GM23338 (cell line): ENCODE results near the gene SFRP4. TPM values are rescaled to one million over a fixed set of nuclear protein-coding genes. Genes with fewer than 3 reads are reported as not detected.

Source experiments
- ATAC-seq: fragments of 200-7000 bp; cut with Tn5 transposase; 3 replicates; pipeline ENCODE4 v1.9.1; 2020
- DNase-seq: peaks from one replicate; pipeline ENCODE4 v3.0.0-alpha.2; 2015; ENCODE audit warnings: low spot score
- H2AFZ ChIP-seq: fragments of 200-600 bp; sonication (generic); 2 replicates; pipeline ENCODE4 v1.8.0; 2016; ENCODE audit warnings: antibody characterized with exemption, mild to moderate bottlenecking, moderate library complexity
- H3F3A ChIP-seq: fragments of 200-600 bp; sonication (generic); replicated peaks from 2 replicates; pipeline ENCODE4 v1.8.0; 2017; ENCODE audit warnings: antibody characterized with exemption, mixed run types, low read depth
- H3K27ac ChIP-seq: fragments of 200-600 bp; sonication (generic); 2 replicates; pipeline ENCODE4 v1.6.1; 2016; ENCODE audit warnings: low read depth
- H3K27me3 ChIP-seq: fragments of 200-600 bp; sonication (generic); 2 replicates; pipeline ENCODE4 v1.8.0; 2016; ENCODE audit warnings: mild to moderate bottlenecking, mixed run types, moderate library complexity; ENCODE audit not compliant: insufficient read depth
- H3K36me3 ChIP-seq: fragments of 200-600 bp; sonication (generic); 2 replicates; pipeline ENCODE4 v1.8.0; 2016; ENCODE audit warnings: mild to moderate bottlenecking; ENCODE audit not compliant: insufficient read depth
- H3K4me1 ChIP-seq: fragments of 200-600 bp; sonication (generic); 2 replicates; pipeline ENCODE4 v1.8.0; 2016; ENCODE audit warnings: mild to moderate bottlenecking, moderate library complexity; ENCODE audit not compliant: insufficient read depth
- H3K4me2 ChIP-seq: fragments of 200-600 bp; sonication (generic); 2 replicates; pipeline ENCODE4 v1.7.1; 2017; ENCODE audit warnings: mixed run types
- H3K4me3 ChIP-seq: fragments of 200-600 bp; sonication (generic); 2 replicates; pipeline ENCODE4 v1.6.1; 2016; ENCODE audit warnings: mixed run types
- H3K79me2 ChIP-seq: fragments of 200-600 bp; sonication (generic); replicated peaks from 2 replicates; pipeline ENCODE4 v1.8.0; 2017; ENCODE audit warnings: mild to moderate bottlenecking; ENCODE audit not compliant: insufficient read depth
- H3K9me2 ChIP-seq: fragments of 200-600 bp; sonication (generic); 2 replicates; pipeline ENCODE4 v1.8.0; 2017; ENCODE audit not compliant: insufficient read depth
- H4K20me1 ChIP-seq: fragments of 200-600 bp; sonication (generic); replicated peaks from 2 replicates; pipeline ENCODE4 v1.8.0; 2017; ENCODE audit warnings: mild to moderate bottlenecking; ENCODE audit not compliant: insufficient read depth
- H3K27ac Mint-ChIP-seq: 2 replicates; pipeline ENCODE4 v1.8.0; 2020; ENCODE audit warnings: inconsistent platforms, mild to moderate bottlenecking, moderate library complexity, mixed read lengths
- H3K27me3 Mint-ChIP-seq: 3 replicates; pipeline ENCODE4 v1.8.0; 2022; ENCODE audit warnings: low read depth, mild to moderate bottlenecking, moderate library complexity, mixed read lengths, inconsistent platforms; ENCODE audit not compliant: insufficient read depth, poor library complexity
- H3K36me3 Mint-ChIP-seq: 3 replicates; pipeline ENCODE4 v1.8.0; 2021; ENCODE audit warnings: low read depth, mild to moderate bottlenecking, inconsistent platforms, moderate library complexity, mixed read lengths
- H3K4me1 Mint-ChIP-seq: 3 replicates; pipeline ENCODE4 v1.8.0; 2020; ENCODE audit warnings: mild to moderate bottlenecking, inconsistent platforms, mixed read lengths
- H3K4me3 Mint-ChIP-seq: 3 replicates; pipeline ENCODE4 v1.8.0; 2021; ENCODE audit warnings: moderate library complexity, mild to moderate bottlenecking, inconsistent platforms, mixed read lengths
- H3K9me3 Mint-ChIP-seq: 3 replicates; pipeline ENCODE4 v1.8.0; 2020; ENCODE audit warnings: moderate library complexity, mild to moderate bottlenecking, inconsistent platforms, mixed read lengths
- CREB1 ChIP-seq: fragments of 250-450 bp; sonication (Bioruptor Pico); IDR thresholded peaks from 2 replicates; pipeline ENCODE4 v1.5.0; 2020; ENCODE audit warnings: low read depth, mild to moderate bottlenecking, moderate library complexity
- EZH2 ChIP-seq: fragments of 200-600 bp; sonication (generic); IDR thresholded peaks from one replicate; pipeline ENCODE4 v1.8.0; 2017; ENCODE audit warnings: antibody characterized with exemption, mild to moderate bottlenecking, low read depth; ENCODE audit not compliant: unreplicated experiment
- JUNB ChIP-seq: IDR thresholded peaks from one replicate; pipeline ENCODE4 v1.6.1; 2016; ENCODE audit warnings: antibody characterized with exemption; ENCODE audit not compliant: unreplicated experiment
- NANOG ChIP-seq: IDR thresholded peaks from 2 replicates; pipeline ENCODE4 v1.6.1; 2016; ENCODE audit warnings: antibody characterized with exemption, borderline replicate concordance
- POLR2AphosphoS5 ChIP-seq: IDR thresholded peaks from 2 replicates; pipeline ENCODE4 v1.6.1; 2016; ENCODE audit warnings: antibody characterized with exemption, low read depth
- ZNF114 ChIP-seq: fragments of 250-450 bp; sonication (Bioruptor Pico); IDR thresholded peaks from 2 replicates; pipeline ENCODE4 v1.5.0; 2020; ENCODE audit warnings: mild to moderate bottlenecking, moderate library complexity
- ZNF462 ChIP-seq: fragments of 250-450 bp; sonication (Bioruptor Pico); IDR thresholded peaks from 2 replicates; pipeline ENCODE4 v1.5.0; 2020; ENCODE audit warnings: mild to moderate bottlenecking, moderate library complexity
- polyA plus RNA-seq: library from polyadenylated mRNA; unstranded; fragments of >200 nt; fragmentation: Nextera tagmentation; extraction: Ambion mirVana; gene quantifications from 2 replicates; pipeline ENCODE4 v1.2.1, GENCODE V29; 2016
- total RNA-seq: library from RNA; depleted of rRNA; stranded (reverse); fragments of >200 nt; shearing (Covaris generic); gene quantifications from 2 replicates; pipeline ENCODE4 v1.2.3, GENCODE V29; 2014
- TF ChIP-seq, protein P1 (sequence below): IDR thresholded peaks from 2 replicates; pipeline ENCODE4 v1.6.1; 2016; ENCODE audit warnings: antibody characterized with exemption
- TF ChIP-seq, protein P2 (sequence below), 2 experiments: fragments of 200-600 bp in 1 of 2; sonication (generic) in 1 of 2; conservative IDR thresholded peaks; 2 replicates each; pipeline versions ENCODE4 v1.5.1 to v1.6.1; 2016 to 2017; ENCODE audit warnings: antibody characterized with exemption in 2 of 2, low read depth in 2 of 2, mild to moderate bottlenecking in 2 of 2, moderate library complexity in 1 of 2
- TF ChIP-seq, protein P3 (sequence below): IDR thresholded peaks from one replicate; pipeline ENCODE4 v1.6.1; 2018; ENCODE audit warnings: antibody characterized with exemption; ENCODE audit not compliant: unreplicated experiment

Gene SFRP4
- total and polyA plus RNA-seq, 2 experiments from 2014 or later, result not detected

DNA sequence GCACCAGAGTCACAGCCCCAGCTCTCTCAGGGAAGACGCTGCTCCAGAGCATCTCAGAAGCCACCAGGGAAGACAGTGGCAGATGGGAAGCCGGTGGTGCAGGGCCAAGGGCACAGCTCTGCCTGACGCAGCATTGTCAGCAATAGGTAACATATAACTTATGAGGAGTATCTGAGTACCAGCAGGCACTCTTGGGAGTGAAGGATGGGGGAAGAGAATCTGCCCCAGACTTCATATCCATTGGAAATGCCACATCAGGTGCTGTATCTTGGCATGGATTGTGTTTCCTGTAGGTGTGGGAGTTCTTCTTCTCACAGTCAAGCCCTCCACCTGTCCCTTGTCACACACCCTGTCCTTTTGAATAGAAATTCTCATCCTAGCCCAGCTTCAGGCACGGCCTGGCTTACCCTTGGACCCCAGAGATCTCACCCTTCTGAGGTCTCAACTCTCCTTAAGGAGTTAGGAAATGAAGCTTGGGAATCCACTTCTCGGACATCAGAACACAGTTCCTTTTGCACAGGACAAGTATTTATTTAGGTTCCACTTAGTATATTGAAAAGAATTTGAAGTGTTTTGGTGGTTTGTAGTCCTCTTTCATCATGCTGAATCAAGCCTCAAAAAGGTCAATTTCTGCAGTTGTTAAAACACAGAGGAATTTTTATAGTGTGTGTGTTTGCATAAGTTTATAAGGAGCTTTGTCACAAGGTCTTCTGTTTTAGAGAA, 13.8 kb upstream of the SFRP4 start:
- no peaks in the 10 kb centered on the region for H3K36me3 ChIP-seq
- no peaks in the 10 kb centered on the region for H3K4me1 ChIP-seq
- H3K4me3 Mint-ChIP-seq, result no peak overlapping the region
- no peak overlapping the region for H2AFZ ChIP-seq
- no peaks in the 10 kb centered on the region for H3K27me3 Mint-ChIP-seq
- no peaks in the 10 kb centered on the region for H3K27me3 ChIP-seq
- no peak overlapping the region for H3K27ac ChIP-seq
- no peaks in the 10 kb centered on the region for H3K36me3 Mint-ChIP-seq
- ATAC-seq, result no peak
- 0 out of 2 replicates have a peak, but pooled peaks cover 5% of the 10 kb centered on the region for H3K79me2 ChIP-seq
- H3K9me2 ChIP-seq, result no peaks in the 10 kb centered on the region
- H4K20me1 ChIP-seq, result no peaks in the 10 kb centered on the region
- TF ChIP-seq JUNB, result no peak
- TF ChIP-seq ZNF114 (CRISPR knock-in tag), result no peak
- no peak for TF ChIP-seq EZH2
- no peak for TF ChIP-seq NANOG
- no peak for TF ChIP-seq ZNF462
- no peak for TF ChIP-seq POLR2AphosphoS5
- TF ChIP-seq CREB1 (CRISPR knock-in tag), result no peak
- TF ChIP-seq, protein P1, sequence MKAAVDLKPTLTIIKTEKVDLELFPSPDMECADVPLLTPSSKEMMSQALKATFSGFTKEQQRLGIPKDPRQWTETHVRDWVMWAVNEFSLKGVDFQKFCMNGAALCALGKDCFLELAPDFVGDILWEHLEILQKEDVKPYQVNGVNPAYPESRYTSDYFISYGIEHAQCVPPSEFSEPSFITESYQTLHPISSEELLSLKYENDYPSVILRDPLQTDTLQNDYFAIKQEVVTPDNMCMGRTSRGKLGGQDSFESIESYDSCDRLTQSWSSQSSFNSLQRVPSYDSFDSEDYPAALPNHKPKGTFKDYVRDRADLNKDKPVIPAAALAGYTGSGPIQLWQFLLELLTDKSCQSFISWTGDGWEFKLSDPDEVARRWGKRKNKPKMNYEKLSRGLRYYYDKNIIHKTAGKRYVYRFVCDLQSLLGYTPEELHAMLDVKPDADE, result no peak
- TF ChIP-seq, protein P2, sequence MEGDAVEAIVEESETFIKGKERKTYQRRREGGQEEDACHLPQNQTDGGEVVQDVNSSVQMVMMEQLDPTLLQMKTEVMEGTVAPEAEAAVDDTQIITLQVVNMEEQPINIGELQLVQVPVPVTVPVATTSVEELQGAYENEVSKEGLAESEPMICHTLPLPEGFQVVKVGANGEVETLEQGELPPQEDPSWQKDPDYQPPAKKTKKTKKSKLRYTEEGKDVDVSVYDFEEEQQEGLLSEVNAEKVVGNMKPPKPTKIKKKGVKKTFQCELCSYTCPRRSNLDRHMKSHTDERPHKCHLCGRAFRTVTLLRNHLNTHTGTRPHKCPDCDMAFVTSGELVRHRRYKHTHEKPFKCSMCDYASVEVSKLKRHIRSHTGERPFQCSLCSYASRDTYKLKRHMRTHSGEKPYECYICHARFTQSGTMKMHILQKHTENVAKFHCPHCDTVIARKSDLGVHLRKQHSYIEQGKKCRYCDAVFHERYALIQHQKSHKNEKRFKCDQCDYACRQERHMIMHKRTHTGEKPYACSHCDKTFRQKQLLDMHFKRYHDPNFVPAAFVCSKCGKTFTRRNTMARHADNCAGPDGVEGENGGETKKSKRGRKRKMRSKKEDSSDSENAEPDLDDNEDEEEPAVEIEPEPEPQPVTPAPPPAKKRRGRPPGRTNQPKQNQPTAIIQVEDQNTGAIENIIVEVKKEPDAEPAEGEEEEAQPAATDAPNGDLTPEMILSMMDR (conservative IDR thresholded peaks at IDR 0.05; ENCODE audit: low read depth in 2 of 2), result no peak
- TF ChIP-seq, protein P3, sequence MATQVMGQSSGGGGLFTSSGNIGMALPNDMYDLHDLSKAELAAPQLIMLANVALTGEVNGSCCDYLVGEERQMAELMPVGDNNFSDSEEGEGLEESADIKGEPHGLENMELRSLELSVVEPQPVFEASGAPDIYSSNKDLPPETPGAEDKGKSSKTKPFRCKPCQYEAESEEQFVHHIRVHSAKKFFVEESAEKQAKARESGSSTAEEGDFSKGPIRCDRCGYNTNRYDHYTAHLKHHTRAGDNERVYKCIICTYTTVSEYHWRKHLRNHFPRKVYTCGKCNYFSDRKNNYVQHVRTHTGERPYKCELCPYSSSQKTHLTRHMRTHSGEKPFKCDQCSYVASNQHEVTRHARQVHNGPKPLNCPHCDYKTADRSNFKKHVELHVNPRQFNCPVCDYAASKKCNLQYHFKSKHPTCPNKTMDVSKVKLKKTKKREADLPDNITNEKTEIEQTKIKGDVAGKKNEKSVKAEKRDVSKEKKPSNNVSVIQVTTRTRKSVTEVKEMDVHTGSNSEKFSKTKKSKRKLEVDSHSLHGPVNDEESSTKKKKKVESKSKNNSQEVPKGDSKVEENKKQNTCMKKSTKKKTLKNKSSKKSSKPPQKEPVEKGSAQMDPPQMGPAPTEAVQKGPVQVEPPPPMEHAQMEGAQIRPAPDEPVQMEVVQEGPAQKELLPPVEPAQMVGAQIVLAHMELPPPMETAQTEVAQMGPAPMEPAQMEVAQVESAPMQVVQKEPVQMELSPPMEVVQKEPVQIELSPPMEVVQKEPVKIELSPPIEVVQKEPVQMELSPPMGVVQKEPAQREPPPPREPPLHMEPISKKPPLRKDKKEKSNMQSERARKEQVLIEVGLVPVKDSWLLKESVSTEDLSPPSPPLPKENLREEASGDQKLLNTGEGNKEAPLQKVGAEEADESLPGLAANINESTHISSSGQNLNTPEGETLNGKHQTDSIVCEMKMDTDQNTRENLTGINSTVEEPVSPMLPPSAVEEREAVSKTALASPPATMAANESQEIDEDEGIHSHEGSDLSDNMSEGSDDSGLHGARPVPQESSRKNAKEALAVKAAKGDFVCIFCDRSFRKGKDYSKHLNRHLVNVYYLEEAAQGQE, result no peak
- H3F3A ChIP-seq, result no peaks in the 10 kb centered on the region
- DNase-seq, result no peak
- H3K4me2 ChIP-seq, result no peak overlapping the region
- no peaks in the 10 kb centered on the region for H3K4me1 Mint-ChIP-seq
- no peak overlapping the region for H3K4me3 ChIP-seq
- no peaks in the 10 kb centered on the region for H3K9me3 Mint-ChIP-seq
- no peak overlapping the region for H3K27ac Mint-ChIP-seq
